SJCRH30 (cell line): ENCODE measurements around the gene SFXN3. TPM values are rescaled to one million over a fixed set of nuclear protein-coding genes. Genes with fewer than 3 reads are reported as not detected.
A peak's percentile ranks its signal among the peaks of the same experiment; 100 is the strongest.

Experiments
- DNase-seq, 2 experiments: peaks; one replicate each; pipeline ENCODE4 v3.0.0-alpha.2; 2015 to 2020
- H3K27ac ChIP-seq: fragments of 250-450 bp; sonication (Bioruptor Pico); 2 replicates; pipeline ENCODE4 v1.5.1; 2020; ENCODE audit warnings: mild to moderate bottlenecking, moderate library complexity
- H3K27me3 ChIP-seq: fragments of 250-450 bp; sonication (Bioruptor Pico); 2 replicates; pipeline ENCODE4 v1.5.1; 2020; ENCODE audit warnings: mild to moderate bottlenecking, moderate library complexity
- H3K36me3 ChIP-seq: fragments of 250-450 bp; sonication (Bioruptor Pico); 2 replicates; pipeline ENCODE4 v1.5.1; 2020; ENCODE audit warnings: mild to moderate bottlenecking, moderate library complexity
- H3K4me1 ChIP-seq: fragments of 250-450 bp; sonication (Bioruptor Pico); 2 replicates; pipeline ENCODE4 v1.5.1; 2020; ENCODE audit warnings: mild to moderate bottlenecking, moderate library complexity
- H3K4me3 ChIP-seq: fragments of 250-450 bp; sonication (Bioruptor Pico); 2 replicates; pipeline ENCODE4 v1.5.1; 2020; ENCODE audit warnings: mild to moderate bottlenecking, moderate library complexity
- H3K9me3 ChIP-seq: fragments of 250-450 bp; sonication (Bioruptor Pico); replicated peaks from 2 replicates; pipeline ENCODE4 v1.5.1; 2020; ENCODE audit warnings: mild to moderate bottlenecking, moderate library complexity
- total RNA-seq: library from RNA; depleted of rRNA; stranded (reverse); fragments of >200 nt; shearing (Covaris generic); gene quantifications from 2 replicates; pipeline ENCODE4 v1.2.3, GENCODE V29; 2014

SFXN3 gene
- total RNA-seq, 1 experiment from 2014 or later: 15.3 TPM

- Histone ChIP-seq H3K4me3 (peak overlapping the region; percentile 54), H3K27me3 (no peaks in the 10 kb centered on the region), H3K4me1 (peaks cover 23% of the 10 kb centered on the region), H3K27ac (peak overlapping the region; percentile 14; the same call in 1 of the 2 replicates), H3K36me3 (no peaks in the 10 kb centered on the region), H3K9me3 (no peaks in the 10 kb centered on the region)
- peak; percentile 52 to 72 for DNase-seq
Measured at GRCh38 chr10:101018118-101018599, 12.9 kb upstream of the SFXN3 start.

DNA sequence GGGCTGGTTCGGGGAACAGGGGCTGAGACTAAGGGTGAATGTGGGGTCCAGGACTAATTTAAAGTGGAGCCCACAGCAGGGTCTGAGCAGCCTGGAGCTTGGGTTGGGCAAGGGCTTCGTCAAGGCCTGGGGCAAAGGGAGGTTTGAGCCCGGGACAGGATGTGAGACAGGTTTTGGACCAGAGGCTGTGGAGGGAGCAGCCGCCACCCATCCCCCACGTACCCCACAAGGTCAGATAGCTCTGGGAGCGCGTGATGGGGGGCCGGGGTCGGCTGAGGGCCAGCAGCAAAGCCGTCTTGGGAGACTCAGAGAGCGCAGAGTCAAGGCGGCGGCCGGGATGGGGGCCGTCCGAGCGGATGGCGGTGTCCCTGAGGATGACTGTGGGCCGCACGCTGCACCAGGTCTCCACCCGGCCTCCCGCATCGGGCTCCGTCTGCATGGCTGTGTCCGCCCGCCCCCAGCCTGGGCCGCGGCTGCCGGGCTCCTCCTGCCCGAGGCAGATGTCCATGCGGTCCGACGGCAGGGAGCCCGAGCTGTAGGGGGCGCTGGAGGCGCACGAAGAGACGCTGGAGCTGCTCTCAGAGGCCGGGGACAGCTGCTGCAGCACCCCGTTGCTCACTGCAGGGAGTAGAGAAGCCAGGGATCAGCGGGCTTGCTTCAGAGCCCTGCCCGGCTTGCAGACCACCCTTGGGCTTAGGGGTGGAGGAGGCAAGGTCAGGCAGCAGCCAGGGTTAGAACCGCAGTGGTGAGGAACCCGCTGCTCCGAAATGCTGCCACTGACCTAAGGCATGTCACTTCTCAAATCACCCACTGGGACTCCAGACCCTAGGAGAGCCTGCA, 12.2 kb upstream of the SFXN3 start:
- Histone ChIP-seq H3K4me3 (peak overlapping the region; percentile 54), H3K27me3 (no peaks in the 10 kb centered on the region), H3K36me3 (no peaks in the 10 kb centered on the region), H3K27ac (peak overlapping the region; percentile 14; the same call in 1 of the 2 replicates), H3K9me3 (no peaks in the 10 kb centered on the region), H3K4me1 (peaks cover 20% of the 10 kb centered on the region)
- DNase-seq: peak; percentile 98

DNA sequence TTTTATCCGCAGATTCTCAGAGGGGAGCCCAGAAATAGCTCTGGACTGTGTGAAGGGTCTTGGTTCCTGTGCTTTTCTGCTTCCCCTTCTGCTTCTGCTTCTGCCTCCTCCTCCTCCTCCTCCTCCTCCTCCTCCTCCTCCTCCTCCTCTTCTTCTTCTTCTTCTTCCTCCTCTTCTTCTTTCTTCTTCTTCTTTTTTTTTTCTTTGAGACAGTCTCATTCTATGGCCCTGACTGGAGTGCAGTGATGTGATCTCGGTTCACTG, 11.7 kb upstream of the SFXN3 start:
- DNase-seq: no peak

GRCh38 chr10:101020427-101021075, 10.5 kb upstream of the SFXN3 start:
- H3K4me3 ChIP-seq: no peak overlapping the region
- H3K9me3 ChIP-seq: no peaks in the 10 kb centered on the region
- H3K4me1 ChIP-seq: peaks cover 9% of the 10 kb centered on the region
- H3K36me3 ChIP-seq: no peaks in the 10 kb centered on the region
- no peaks in the 10 kb centered on the region for H3K27me3 ChIP-seq
- no peak for DNase-seq
- H3K27ac ChIP-seq: no peak overlapping the region

More for the DNA sequence above, 11.7 kb upstream of the SFXN3 start:
- H3K36me3 ChIP-seq: no peaks in the 10 kb centered on the region
- H3K27ac ChIP-seq: no peak overlapping the region
- H3K4me3 ChIP-seq: peak overlapping the region; percentile 54
- peaks cover 17% of the 10 kb centered on the region for H3K4me1 ChIP-seq
- H3K9me3 ChIP-seq: no peaks in the 10 kb centered on the region
- H3K27me3 ChIP-seq: no peaks in the 10 kb centered on the region

DNA sequence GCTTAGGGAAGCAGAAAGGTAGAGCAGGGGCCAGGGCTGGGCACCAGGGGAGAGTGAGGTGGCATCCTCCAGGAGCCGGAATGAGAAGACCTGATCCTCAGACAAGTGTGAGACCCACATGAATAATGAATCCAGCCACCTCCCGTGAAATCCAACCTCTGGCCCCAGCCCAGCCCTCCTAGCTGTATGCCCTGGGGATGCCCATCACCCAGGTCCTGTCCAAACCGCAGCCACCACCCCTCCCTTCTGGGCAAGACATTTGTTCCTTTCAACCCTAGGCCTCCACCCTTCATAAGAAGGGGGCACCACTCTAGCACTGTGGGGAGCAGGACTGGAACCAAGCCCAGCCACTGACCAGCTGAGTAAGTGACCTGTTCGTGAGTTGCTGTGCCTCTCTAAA, 9.8 kb upstream of the SFXN3 start:
- no peak overlapping the region for H3K4me3 ChIP-seq
- DNase-seq: no peak
- no peaks in the 10 kb centered on the region for H3K36me3 ChIP-seq
- H3K27me3 ChIP-seq: no peaks in the 10 kb centered on the region
- no peak overlapping the region for H3K27ac ChIP-seq
- peaks cover 9% of the 10 kb centered on the region for H3K4me1 ChIP-seq
- H3K9me3 ChIP-seq: no peaks in the 10 kb centered on the region

DNA sequence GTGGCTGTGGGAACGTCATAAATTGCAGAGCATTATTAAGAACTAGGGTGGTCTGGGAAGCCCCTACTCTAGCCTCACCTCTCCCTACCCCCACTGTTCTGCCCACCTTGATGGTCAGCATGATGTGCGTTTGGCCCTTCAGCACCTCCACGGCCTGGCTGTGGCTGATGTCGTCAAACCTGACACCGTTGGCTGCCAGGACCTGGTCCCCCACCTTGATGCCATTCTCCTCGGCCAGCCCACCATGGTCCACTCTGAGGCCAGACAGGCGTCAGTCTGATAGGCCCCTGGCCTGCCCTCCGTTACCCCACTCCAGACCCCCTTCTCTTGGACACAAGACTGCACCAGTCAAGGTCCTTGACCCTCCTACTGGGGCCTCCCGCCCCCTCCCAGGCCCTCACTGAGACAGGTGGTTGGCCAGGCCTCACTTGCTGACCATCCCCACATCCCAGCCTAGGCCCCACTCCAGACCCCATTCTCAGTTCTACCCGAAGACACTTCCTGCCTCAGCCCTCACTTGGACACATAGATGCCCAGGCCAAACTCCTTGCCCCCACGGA, 9.3 kb upstream of the SFXN3 start:
- no peak overlapping the region for H3K27ac ChIP-seq
- no peak for DNase-seq
- no peak overlapping the region for H3K4me3 ChIP-seq
- no peaks in the 10 kb centered on the region for H3K36me3 ChIP-seq
- no peaks in the 10 kb centered on the region for H3K27me3 ChIP-seq
- H3K4me1 ChIP-seq: peaks cover 13% of the 10 kb centered on the region
- H3K9me3 ChIP-seq: no peaks in the 10 kb centered on the region

GRCh38 chr10:101022967-101023705, 7.9 kb upstream of the SFXN3 start:
- Histone ChIP-seq H3K27me3 (no peaks in the 10 kb centered on the region), H3K4me1 (peaks cover 21% of the 10 kb centered on the region), H3K9me3 (no peaks in the 10 kb centered on the region), H3K27ac (no peak overlapping the region), H3K4me3 (no peak overlapping the region), H3K36me3 (no peaks in the 10 kb centered on the region)
- DNase-seq: no peak

DNA sequence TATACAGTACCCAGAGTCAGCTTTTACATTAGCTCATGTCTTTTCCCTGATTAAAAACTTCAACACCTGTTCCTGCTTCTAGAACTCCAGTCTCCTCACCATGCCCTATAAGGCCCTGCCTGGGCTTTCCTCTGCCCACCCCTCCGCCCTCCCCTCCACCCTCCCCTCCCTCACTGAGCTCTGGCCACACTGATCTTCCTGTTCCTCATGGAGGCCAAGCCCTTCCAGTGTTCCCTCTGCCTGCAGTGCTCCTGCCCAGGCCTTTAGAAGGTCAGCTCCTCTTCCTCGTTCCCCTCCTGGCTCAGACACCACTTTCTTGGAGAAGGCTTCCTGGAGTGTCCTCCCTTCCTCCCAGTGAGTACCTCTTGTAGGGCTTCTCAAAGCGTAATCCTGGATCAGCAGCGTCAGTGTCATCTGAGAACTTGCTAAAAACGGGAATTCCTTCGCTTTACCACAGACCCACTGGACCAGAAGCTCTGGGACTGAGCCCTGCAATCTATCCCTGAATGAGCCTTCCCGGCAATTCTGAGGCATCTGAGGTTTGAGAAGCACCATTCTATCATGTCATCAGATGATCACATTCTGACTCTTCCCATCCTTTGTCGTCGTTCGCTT, 3.8 kb upstream of the SFXN3 start:
- Histone ChIP-seq H3K4me1 (peaks cover 40% of the 10 kb centered on the region), H3K27me3 (no peaks in the 10 kb centered on the region), H3K36me3 (no peaks in the 10 kb centered on the region), H3K4me3 (no peak overlapping the region), H3K27ac (no peak overlapping the region), H3K9me3 (no peaks in the 10 kb centered on the region)
- peak; percentile 43 to 47 for DNase-seq

GRCh38 chr10:101028446-101029337, 2.3 kb upstream of the SFXN3 start:
- no peaks in the 10 kb centered on the region for H3K9me3 ChIP-seq
- H3K27ac ChIP-seq: peak overlapping the region; percentile 16; the same call in 1 of the 2 replicates
- H3K4me1 ChIP-seq: peaks cover 50% of the 10 kb centered on the region
- no peaks in the 10 kb centered on the region for H3K27me3 ChIP-seq
- H3K36me3 ChIP-seq: no peaks in the 10 kb centered on the region
- peak; percentile 75 to 84 for DNase-seq
- H3K4me3 ChIP-seq: no peak overlapping the region

GRCh38 chr10:101029520-101030295, 1.3 kb upstream of the SFXN3 start:
- Histone ChIP-seq H3K4me3 (no peak overlapping the region), H3K27me3 (no peaks in the 10 kb centered on the region), H3K9me3 (no peaks in the 10 kb centered on the region), H3K36me3 (no peaks in the 10 kb centered on the region), H3K4me1 (peaks cover 50% of the 10 kb centered on the region), H3K27ac (peak overlapping the region; percentile 16; the same call in 1 of the 2 replicates)
- peak; percentile 45 to 56 for DNase-seq

DNA sequence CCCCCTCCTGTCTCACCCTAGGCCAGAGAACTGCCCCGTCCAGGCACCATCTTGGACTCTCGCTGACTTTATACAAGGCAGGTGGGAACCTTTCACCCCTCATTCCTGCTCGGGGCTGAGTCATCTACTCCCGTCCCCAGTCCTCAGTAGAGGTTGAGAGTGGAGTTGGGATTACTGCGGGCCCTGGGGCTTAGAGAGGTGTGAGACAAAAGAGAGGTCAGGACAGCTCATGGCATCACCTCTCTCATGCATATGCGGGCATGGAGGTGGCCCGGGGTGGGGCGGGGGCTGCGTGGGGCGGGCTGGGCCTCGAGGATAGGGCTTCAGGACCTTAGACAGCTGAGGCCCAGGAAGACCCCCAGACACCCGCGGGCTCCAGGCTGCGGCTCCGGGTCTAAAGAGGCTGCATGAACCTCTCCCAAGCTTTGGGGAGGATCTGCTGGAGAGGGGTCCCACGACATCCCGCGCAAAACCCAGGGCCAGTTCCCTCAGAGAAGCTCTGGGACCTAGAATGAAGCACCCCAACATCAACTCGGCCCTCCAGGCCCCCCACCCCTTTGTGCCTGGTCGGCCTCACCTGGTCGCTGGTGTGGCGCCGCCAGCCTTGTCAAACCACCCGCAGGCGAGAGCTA, 422 bp upstream of the SFXN3 start:
- no peaks in the 10 kb centered on the region for H3K36me3 ChIP-seq
- no peak overlapping the region for H3K27ac ChIP-seq
- H3K27me3 ChIP-seq: no peaks in the 10 kb centered on the region
- DNase-seq: no peak
- peak overlapping the region; percentile 53 for H3K4me3 ChIP-seq
- H3K9me3 ChIP-seq: no peaks in the 10 kb centered on the region
- peaks cover 50% of the 10 kb centered on the region for H3K4me1 ChIP-seq

DNA sequence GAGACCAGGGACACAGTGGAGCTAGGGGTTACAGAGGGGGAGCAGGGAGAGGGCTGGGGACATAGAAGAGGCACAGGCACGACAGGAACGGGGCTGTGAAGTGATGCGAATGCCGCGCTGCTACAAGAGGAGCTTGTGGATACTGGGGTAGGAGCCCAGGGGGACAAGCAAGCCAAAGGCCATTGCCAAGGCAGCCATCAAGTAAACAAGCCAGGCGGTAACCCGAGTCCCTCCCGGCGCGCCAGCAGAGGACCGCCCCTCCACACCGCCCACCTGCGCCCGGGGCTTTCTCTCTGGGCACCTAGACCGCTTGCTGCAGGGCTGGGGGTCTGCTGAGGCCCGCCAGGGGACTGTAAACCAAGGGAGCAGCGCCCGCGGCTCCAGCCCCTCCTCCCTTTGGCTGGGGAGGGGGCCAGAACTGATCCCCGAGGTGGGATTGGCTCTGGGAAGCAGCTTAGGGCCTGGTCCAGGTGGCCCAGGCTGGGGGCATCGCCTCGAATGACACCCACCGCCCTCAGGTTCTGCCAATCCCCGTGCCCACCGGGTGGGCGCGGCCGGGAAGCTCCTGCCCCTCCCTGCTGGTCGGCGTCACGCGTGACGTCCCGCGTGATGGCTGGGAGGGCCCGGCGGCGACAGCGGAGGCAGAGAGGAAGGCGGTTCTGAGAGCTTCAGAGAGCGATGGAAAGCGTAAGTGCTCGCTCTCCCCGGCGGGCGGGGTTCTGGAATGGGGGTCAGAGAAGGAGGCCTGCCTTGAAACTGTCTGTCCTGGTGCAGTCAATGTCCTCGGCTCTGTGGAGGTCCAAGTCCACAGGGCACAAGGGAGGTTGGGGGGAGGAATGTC, 982 bp downstream of the SFXN3 start:
- Histone ChIP-seq H3K36me3 (no peaks in the 10 kb centered on the region), H3K4me1 (peaks cover 44% of the 10 kb centered on the region), H3K27ac (peak overlapping the region; percentile 31), H3K9me3 (no peaks in the 10 kb centered on the region), H3K27me3 (no peaks in the 10 kb centered on the region), H3K4me3 (peak overlapping the region; percentile 53)
- DNase-seq: peak; percentile 54 to 60
